GM12874 (cell line): ENCODE measurements around the gene NCAPD2.

Experiments
- TF ChIP-seq, protein P1 (sequence below): IDR thresholded peaks from 2 replicates; pipeline ENCODE4 v1.5.1; 2011; ENCODE audit warnings: low read depth, mild to moderate bottlenecking, control low read depth, low read length, moderate library complexity; ENCODE audit not compliant: insufficient read depth

Gene NCAPD2, protein sequence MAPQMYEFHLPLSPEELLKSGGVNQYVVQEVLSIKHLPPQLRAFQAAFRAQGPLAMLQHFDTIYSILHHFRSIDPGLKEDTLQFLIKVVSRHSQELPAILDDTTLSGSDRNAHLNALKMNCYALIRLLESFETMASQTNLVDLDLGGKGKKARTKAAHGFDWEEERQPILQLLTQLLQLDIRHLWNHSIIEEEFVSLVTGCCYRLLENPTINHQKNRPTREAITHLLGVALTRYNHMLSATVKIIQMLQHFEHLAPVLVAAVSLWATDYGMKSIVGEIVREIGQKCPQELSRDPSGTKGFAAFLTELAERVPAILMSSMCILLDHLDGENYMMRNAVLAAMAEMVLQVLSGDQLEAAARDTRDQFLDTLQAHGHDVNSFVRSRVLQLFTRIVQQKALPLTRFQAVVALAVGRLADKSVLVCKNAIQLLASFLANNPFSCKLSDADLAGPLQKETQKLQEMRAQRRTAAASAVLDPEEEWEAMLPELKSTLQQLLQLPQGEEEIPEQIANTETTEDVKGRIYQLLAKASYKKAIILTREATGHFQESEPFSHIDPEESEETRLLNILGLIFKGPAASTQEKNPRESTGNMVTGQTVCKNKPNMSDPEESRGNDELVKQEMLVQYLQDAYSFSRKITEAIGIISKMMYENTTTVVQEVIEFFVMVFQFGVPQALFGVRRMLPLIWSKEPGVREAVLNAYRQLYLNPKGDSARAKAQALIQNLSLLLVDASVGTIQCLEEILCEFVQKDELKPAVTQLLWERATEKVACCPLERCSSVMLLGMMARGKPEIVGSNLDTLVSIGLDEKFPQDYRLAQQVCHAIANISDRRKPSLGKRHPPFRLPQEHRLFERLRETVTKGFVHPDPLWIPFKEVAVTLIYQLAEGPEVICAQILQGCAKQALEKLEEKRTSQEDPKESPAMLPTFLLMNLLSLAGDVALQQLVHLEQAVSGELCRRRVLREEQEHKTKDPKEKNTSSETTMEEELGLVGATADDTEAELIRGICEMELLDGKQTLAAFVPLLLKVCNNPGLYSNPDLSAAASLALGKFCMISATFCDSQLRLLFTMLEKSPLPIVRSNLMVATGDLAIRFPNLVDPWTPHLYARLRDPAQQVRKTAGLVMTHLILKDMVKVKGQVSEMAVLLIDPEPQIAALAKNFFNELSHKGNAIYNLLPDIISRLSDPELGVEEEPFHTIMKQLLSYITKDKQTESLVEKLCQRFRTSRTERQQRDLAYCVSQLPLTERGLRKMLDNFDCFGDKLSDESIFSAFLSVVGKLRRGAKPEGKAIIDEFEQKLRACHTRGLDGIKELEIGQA (N-terminal part only)

DNA sequence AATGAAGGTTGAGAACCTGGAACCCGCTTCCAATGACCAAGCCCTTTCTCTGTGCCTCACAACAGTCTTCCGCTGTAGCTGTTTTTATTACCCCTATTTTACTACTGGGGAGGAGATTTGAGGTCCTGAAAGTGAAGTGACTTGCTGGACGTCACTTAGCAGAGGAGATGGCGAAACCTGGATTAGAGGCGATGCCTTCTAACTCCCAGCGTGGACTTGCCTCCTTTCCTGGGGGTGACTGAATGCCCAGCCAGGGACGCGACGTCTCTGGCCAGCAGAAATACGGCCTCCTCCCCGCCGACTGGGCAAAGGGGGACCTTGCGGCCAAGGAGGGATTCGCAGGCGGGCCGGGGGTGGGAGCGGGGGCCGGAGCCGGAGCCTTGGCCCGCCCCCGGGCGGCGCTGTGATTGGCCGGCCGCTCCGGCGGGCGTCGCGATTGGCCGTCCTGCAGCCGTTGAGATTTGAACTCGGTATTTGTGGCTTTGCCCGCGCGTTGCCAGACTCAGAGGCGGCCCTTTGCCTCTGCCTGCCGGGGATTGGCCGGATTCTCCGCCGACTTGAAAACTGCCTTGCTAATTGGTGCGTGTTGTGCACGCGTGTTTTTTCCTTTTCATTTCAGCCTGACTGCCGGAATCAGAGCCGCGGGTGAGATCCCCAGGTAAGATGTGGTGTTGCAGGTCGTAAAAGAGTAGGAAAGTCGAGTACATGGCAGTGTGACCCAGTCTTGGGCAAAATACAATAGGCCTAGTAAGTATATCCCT lies at the start of gene NCAPD2:
Gene NCAPD2, plus strand, starts transcription at position 606 of the 761 bp plus-strand sequence. CDS start 997 bp downstream, outside the sequence.
- TF ChIP-seq, protein P1, sequence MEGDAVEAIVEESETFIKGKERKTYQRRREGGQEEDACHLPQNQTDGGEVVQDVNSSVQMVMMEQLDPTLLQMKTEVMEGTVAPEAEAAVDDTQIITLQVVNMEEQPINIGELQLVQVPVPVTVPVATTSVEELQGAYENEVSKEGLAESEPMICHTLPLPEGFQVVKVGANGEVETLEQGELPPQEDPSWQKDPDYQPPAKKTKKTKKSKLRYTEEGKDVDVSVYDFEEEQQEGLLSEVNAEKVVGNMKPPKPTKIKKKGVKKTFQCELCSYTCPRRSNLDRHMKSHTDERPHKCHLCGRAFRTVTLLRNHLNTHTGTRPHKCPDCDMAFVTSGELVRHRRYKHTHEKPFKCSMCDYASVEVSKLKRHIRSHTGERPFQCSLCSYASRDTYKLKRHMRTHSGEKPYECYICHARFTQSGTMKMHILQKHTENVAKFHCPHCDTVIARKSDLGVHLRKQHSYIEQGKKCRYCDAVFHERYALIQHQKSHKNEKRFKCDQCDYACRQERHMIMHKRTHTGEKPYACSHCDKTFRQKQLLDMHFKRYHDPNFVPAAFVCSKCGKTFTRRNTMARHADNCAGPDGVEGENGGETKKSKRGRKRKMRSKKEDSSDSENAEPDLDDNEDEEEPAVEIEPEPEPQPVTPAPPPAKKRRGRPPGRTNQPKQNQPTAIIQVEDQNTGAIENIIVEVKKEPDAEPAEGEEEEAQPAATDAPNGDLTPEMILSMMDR = 0 out of 2 replicates have a peak, but pooled peaks have one; percentile 6

DNA sequence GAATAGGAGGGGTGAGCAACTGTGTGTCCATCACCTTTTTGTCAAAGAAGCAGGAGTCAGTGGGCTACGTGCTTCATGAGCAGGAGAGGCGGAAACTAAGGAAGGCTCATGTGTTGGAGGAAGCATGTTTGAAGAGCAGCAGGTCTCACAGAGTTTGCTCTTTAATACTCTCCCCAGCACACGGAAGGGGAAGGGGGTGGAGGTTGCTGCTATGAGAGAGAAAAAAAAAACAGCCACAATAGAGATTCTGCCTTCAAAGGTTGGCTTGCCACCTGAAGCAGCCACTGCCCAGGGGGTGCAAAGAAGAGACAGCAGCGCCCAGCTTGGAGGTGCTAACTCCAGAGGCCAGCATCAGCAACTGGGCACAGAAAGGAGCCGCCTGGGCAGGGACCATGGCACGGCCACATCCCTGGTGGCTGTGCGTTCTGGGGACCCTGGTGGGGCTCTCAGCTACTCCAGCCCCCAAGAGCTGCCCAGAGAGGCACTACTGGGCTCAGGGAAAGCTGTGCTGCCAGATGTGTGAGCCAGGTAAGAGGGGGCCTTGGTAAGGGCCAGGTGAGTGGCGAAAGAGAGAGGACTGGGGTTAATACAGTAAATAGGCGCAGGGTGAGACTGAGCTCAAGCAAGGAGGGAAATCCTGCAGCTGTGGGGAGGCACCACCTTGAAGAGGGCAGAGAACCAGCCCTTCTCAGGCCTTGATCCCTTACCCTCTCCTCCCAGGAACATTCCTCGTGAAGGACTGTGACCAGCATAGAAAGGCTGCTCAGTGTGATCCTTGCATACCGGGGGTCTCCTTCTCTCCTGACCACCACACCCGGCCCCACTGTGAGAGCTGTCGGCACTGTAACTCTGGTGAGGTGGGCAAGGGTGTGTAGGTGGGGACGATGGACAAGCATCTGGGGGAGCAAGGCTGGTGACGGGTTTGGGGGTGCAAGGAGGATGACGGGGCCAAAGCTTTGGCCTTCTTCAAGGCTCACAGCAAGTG lies 48.9 kb upstream of the NCAPD2 start, which contains the start of gene CD27:
Gene CD27, plus strand, starts transcription at position 252 of the 985 bp plus-strand sequence. Its CDS starts 141 bp downstream, at position 393.
- TF ChIP-seq, protein P1 = no peak

DNA sequence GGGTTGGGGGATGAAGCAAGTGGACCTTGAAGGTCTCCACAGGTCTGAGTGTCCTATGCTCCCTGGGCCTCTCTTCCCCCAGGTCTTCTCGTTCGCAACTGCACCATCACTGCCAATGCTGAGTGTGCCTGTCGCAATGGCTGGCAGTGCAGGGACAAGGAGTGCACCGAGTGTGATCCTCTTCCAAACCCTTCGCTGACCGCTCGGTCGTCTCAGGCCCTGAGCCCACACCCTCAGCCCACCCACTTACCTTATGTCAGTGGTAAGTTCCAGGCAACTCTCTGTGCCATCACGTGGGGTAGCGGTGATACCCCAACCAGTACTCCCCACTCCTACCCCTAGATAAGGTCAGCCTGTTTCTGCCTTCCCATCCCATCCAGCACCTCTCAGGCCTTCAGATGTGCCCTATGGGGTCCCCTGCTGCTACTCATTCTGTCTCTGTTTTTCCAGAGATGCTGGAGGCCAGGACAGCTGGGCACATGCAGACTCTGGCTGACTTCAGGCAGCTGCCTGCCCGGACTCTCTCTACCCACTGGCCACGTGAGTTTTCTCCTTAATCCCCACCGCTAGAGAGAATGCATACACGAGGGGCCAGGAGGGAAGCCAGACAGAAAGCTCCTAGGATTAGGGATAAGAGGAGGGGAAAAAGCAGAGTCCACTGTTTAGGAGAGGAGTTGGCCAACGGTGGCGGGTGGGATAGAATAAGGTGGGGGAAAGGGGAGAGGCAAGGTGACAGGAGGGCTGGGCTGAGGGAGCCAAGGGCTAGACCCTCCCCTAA lies 43.6 kb upstream of the NCAPD2 start:
- TF ChIP-seq, protein P1 = no peak

DNA sequence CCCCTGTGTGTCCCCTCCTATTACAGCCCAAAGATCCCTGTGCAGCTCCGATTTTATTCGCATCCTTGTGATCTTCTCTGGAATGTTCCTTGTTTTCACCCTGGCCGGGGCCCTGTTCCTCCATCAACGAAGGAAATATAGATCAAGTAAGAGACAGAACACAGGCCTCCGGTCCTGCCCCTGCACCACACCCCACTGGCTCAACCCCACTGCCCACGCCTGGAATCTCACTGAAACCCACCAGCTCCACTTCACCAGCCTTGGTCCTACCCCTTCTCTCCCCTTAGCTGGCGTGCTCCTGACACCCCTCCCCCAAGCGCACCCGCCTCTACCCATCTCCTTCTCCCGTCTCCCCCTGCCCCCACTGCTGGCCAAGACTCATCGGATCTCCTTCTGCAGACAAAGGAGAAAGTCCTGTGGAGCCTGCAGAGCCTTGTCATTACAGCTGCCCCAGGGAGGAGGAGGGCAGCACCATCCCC lies 43.0 kb upstream of the NCAPD2 start:
- TF ChIP-seq, protein P1 = no peak

DNA sequence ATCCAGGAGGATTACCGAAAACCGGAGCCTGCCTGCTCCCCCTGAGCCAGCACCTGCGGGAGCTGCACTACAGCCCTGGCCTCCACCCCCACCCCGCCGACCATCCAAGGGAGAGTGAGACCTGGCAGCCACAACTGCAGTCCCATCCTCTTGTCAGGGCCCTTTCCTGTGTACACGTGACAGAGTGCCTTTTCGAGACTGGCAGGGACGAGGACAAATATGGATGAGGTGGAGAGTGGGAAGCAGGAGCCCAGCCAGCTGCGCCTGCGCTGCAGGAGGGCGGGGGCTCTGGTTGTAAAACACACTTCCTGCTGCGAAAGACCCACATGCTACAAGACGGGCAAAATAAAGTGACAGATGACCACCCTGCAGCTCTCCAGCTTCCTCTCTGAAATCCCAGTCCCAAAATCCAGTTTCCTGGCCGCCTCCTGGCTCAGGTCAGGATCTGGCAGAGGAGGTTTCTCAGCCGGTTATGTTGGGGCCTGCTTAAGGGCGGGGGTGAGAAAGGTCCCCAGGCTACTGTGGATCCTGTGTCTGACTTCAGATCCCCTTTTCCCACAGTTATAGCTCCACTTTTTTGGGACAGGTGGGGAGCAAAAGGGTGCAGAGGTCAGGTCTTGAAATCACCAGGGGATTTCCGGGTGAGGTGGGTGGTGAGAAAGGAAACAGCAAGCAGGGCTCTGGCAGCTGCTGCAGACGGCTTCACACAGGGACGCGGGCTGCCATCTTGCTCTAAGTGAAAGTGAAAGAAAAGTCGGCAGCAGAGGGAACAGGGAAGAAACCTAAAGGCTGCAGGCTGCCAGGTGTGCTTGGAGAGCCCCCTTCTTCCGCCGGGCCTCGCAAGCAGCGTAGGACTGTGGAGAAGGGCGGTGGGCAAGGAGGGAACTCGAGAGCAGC lies 42.3 kb upstream of the NCAPD2 start, which contains the start of gene TAPBPL:
Gene TAPBPL, plus strand, starts transcription at position 695 of the 897 bp plus-strand sequence. CDS start 207 bp downstream, outside the sequence.
- TF ChIP-seq, protein P1 = no peak
